Measurements from ENCODE around the gene PACRGL.
"Not testable (repeated sequence)": the region's sequence is repeated elsewhere in the genome, so short reads cannot be mapped to it uniquely, and the experiment has no call there.

PACRGL gene

DNA sequence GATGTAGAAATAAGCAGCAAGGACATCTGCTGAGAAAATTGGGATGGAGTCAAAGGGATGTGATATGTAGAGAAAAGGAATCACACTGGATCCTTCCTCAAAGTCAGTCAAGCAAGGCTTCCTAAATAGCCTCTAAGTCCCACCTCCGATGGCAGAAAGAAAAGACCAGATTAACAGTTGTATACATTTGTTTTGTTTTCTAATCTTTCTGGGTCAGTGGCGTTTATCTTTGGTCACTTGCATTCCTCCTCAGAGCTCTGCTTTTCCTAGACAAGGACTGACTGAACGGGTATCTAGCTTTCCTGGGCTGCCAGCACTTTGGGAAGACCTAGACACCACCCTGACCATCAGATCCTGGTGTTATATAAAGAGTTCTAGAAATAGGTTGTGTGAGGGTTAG is 23.2 kb downstream of the PACRGL start:
- no peak for DNase-seq (ENCODE audit: low read depth in 2 of 2)

DNA sequence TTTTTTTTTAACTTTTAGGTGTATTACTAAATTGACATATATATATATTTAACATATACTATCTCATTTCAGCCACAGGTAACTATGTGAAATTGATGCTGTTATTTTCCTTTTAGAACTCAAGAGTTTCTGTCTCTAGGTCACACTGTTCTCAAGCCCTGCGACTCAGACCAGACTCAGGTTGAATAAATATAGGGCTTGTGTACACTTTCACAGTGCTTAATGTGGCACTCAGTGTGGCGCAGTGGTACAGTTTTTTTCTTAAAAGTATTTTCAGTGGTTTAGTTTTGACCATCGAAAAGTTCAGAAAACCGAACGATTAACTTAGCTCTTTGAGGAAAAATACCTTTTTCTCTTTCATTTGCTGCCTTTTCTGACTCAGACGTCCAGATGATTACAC is 24.7 kb downstream of the PACRGL start:
- DNase-seq (ENCODE audit: low read depth in 2 of 2) = no peak

DNA sequence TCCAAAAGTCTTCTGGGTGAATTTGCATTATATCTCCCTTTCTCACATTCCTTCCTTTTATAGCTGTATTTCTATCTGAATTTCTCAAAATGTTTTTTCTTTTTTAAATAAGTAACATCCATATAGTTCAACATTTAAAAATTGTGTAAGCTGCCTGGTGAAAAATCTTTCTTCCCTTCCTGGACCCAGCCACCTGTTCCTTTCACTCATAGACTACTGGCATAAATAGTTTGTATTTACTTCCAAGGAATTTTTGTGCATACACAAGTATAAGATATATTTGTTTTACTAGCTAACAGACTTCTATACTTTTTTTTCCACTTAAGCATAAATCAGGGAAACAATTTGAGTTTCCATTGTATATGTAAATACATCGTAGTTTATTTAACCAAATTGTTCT is 35.7 kb downstream of the PACRGL start:
- no peak for DNase-seq (ENCODE audit: low read depth in 2 of 2)

DNA sequence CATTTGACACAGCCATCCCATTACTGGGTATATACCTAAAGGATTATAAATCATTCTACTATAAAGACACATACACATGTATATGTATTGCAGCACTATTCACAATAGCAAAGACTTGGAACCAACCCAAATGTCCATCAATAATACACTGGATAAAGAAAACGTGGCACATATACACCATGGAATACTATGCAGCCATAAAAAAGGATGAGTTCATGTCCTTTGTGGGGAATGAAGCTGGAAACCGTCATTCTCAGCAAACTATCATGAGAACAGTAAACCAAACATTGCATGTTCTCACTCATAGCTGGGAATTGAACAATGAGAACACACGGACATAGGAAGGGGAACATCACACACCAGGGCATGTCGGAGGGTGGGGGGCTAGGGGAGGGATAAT is 45.7 kb downstream of the PACRGL start:
- not testable (repeated sequence) for DNase-seq (ENCODE audit: low read depth in 2 of 2)

DNA sequence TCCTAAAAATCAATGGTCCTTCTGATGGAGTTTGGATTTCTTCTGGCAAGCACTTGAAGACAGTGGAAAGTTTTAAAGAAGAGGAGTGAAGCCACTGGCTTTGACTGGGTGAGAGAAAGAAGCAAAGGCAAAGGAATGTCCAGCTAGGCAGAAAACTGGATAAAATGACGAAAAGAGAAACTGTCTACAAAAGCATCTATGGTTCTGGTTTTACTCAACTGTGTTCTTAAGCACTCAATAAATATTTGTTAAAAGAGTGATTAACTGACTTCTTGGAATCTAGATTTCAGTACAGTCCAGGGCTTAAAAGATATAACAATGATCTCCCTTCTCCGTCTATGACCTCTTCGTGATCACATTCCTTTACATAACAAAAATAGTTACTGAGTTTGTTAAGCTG is 52.4 kb downstream of the PACRGL start:
- DNase-seq (ENCODE audit: low read depth in 2 of 2) = no peak

DNA sequence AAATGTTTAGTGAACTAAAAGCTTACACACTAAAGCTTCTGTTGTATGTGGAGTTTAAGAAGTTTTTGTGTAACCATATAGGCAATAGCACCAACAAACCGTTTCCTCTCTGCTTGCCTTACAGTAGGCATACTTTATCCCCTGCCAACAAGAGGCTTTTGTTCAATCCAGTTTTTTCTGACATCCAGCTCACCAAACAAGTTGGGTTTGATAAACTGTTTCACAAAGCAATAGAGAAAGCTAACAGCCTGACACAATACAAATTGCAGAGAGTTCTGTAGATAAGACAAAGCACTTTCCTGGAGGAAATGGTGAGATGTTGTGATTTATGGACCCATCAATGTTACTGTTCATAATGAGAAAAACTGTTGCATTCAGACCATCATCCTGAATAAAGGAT is 53.8 kb downstream of the PACRGL start:
- DNase-seq (ENCODE audit: low read depth in 2 of 2) = no peak

DNA sequence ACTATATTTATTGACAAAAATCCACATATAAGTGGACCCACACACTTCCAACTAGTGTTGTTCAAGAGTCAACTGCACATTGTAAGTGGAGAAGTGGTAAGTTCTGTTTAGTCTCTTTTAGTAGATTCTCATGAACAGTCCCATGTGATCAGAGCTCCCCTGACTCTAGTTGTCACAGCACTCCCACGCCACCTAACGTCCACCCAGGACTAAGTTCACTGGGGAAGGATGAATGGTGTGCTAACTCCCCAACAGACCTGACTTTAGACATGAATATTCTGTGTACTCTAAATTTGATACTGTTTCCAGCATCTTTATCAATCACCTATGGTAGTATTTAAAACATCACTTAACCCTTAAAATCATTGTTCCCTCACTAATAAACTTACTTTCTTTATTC is 59.8 kb downstream of the PACRGL start:
- DNase-seq (ENCODE audit: low read depth in 2 of 2) = no peak

DNA sequence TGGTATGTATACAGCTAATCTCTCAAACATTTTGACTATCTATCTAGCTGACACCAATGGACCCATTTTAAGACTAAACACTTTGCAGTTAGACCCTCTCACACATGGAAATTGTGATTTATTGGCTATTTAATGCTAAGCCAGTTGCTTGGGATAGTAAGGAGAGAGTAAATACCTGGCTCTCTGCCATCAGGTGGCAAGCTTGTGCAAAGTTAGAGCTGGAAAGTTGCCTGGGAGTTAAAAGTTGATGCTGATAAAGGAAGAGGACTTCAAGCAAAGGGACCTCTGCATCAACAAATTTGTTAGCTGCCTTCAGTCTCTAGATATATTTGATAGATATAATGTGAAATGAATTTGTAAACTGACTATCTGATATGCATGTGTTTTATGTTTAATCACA is 61.1 kb downstream of the PACRGL start:
- no peak for DNase-seq (ENCODE audit: low read depth in 2 of 2)

DNA sequence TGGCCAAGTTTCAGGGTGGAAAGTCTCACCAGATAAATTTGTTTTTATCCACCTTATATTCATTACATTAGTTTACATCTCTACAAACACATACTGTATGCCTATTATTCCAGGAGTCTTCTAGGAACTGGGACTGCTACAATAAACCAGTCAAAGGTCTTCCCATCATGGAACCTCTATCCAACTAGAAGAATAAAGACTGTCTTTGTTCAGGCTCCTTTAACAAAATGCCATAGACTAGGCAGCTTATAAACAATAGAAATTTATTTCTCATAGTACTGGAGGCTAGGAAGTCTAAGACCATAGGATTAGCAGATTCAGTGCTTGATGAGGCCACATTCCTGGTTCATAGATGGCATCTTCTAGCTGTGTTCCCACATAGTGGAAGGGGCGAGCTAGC is 61.6 kb downstream of the PACRGL start:
- DNase-seq (ENCODE audit: low read depth in 2 of 2) = no peak

DNA sequence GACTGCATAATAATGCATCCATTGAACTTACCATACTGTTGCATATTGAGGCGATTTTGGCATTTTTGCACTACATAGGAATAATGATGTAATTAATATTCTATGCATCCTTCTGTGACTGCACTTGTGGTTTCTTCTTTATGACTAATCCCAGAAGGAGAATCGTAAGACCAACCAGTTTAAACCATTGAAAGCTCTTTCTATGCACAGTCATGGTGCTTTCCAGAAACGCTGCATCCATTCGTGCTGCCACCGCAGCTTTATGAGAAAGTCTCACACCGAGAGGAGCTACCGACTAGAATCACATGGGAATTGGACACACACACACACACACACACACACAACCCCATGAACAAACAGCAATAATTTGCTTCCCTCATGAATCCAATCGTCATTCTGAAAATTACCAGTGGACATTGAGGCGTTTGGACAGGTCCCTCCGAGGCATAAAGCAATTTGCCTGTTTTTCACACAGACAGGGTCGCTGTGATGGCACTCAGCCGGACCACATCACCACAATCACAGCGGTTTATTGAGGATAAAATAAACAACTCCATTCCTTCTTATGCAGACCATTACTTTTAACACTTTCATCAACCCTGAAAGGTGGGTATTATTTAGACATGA is 64.2 kb downstream of the PACRGL start:
- DNase-seq (ENCODE audit: low read depth in 2 of 2) = no peak

DNA sequence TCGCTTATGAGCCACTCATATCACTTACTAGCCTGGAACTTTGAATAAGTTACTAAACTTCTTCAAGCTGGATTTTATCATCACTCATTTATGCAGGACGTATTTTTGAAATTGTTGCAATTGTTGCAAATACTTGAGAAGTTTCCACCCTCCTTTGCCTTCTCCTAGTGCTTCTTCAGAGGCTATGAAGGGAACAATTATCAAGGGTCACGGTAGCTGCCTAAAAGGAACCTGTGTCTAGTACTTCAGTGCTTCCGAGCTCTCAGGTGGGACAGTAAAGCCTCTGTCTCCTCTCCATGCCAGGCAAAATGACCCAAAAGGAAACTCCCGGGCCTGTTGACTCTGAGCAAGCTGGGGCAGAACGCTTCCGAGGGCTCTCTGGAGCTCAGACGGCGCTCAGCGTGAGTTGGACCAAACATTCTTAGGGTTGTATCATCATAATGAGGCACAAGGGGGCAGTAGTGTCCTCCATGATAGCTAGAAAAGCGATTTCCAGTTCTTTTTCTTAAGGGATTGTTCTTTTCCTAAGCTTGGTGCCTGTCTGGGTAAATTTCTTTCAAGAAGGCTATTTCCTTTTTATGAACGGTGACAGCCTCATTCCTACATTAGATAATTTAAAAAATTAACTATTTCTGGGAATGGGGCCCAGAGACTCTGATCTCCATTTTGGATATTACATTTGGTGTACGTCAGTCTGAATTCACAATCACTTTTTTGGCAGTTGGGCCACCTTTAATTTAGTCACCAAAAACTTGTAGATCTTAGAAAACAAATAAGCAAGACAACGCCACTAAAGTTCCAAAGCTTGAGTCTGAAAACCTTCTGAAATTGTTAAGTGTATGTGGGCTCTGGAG is 73.1 kb downstream of the PACRGL start:
- DNase-seq (ENCODE audit: low read depth in 2 of 2) = peak in 1 of 2 donors; percentile 0

DNA sequence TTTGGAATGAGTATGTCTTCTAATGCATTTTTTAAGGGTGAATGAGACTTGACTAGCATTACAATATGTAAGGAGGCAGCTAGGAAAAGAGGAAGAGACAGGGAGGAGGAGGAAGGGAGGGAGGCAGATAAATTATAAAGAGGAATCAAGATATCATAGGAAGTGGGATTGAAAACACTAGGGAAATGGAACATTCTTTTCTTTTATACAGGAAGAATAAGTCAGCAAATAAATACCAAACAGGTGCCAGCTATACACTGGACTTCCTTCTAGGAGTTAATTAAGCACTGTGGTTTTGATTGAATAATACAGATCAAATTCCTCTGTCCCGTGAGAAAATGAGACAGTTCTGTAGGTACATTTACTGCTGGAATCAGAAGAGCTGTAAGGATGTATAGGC is 78.6 kb downstream of the PACRGL start:
- no peak for DNase-seq (ENCODE audit: low read depth in 2 of 2)

DNA sequence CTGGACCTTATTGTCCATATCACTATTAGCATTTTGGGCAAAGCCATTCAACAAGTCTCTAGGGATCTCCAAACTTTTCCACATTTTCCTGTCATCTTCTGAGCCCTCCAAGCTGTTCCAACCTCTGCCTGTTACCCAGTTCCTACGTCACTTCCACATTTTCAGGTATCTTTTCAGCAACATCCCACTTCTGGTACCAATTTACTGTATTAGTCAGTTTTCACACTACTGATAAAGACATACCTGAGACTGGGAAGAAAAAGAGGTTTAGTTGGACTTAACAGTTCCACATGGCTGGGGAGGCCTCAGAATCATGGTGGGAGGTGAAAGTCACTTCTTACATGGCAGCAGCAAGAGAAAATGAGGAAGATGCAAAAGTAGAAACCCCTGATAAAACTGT is 82.9 kb downstream of the PACRGL start:
- DNase-seq (ENCODE audit: low read depth in 2 of 2) = not testable (repeated sequence)

DNA sequence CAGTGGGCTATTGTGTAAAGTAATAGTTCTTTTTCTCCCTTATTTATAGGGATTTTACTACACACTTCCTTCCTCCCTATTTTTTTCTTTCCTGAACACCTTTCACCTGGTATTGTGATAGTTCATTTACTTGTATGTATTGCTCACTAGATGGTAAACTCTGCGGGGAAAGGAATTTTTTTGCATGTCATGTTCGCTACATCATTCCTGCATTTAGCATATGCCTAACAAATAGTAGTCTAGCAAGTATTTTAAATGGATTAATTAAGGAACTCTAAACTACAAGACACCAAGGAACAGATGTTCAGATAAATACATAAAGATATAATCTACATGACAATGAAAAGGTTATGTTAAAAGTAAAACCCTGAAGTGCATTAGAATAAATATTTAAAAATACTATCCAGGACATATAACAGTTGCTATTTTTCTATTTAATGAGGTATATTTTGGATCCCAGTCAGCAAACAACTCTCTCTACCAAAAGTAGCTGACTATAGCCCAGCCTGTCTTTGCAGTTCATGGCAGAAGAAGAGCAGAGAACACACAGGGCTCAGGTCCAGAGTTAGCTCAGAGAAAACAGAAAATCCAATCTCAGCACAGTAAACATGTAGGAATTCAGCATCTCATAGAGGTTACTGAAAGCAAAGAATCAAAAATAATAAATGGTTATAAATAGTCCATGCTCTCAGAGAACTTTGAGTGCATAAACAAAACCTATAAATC is 87.8 kb downstream of the PACRGL start:
- DNase-seq (ENCODE audit: low read depth in 2 of 2) = no peak
